Stimulated activated naive CD4-positive, alpha-beta T cell (primary cell): ENCODE data around the gene GATAD2A.

Source experiments
- DNase-seq, 6 experiments: peaks; one replicate each; lab custom pipeline; 2025; lab: John Stamatoyannopoulos, UW

Gene GATAD2A

GRCh38 chr19:19545707-19546106, 140.2 kb downstream of the GATAD2A start:
- DNase-seq, result no peak

- no peak for DNase-seq
Observed at GRCh38 chr19:19546751-19547162, 141.3 kb downstream of the GATAD2A start.

- no peak for DNase-seq
Observed at GRCh38 chr19:19547674-19548336, 142.3 kb downstream of the GATAD2A start.

- no peak for DNase-seq
Observed at GRCh38 chr19:19548915-19549759, 143.7 kb downstream of the GATAD2A start.

GRCh38 chr19:19549804-19550464, 144.5 kb downstream of the GATAD2A start:
- no peak for DNase-seq

GRCh38 chr19:19550485-19550929, 145.0 kb downstream of the GATAD2A start:
- DNase-seq, result no peak

DNA sequence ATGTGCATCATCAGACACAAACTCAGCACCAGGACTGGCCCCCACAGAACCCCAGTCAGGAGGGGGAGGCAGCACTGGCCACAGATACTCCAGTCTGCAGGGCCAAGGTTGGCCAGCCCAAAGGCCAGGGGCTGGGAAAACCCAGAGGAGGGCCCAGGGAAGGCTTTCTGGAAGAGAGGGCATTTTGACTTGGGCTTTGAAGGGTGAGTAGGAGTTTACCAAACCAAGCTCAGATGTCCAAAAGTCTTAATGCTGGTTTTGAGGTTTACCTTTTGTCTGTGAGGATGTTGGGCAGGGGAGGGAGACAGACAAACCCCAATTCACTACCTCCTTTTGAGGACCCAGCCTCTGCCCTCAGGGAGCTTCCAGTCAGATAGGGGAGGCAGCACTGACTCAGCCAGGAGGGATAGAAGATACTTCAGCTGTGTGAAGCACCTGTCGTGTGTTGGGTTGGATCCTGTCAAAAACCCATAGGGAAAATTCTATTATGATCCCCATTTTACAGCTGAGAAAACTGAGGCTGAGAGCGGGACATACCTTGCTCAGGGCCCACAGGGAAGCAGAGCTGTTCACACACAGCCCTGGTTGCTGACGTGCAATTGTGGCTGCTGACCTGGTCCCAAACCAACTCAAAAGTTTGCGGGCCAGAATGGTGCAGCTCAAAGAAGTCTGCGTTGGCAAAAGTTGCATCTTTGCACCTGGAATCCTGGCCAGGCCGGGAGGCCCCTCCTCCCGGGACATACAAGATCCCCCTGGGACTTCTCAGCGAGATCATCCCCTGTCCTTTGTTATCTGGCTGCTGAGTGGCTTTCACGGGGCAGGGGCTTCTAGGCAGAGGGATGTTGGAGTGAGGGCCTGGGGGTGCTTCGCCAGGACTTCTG, 145.7 kb downstream of the GATAD2A start:
- DNase-seq, result no peak

- DNase-seq, result no peak
Observed at GRCh38 chr19:19551853-19552192, 146.3 kb downstream of the GATAD2A start.

DNA sequence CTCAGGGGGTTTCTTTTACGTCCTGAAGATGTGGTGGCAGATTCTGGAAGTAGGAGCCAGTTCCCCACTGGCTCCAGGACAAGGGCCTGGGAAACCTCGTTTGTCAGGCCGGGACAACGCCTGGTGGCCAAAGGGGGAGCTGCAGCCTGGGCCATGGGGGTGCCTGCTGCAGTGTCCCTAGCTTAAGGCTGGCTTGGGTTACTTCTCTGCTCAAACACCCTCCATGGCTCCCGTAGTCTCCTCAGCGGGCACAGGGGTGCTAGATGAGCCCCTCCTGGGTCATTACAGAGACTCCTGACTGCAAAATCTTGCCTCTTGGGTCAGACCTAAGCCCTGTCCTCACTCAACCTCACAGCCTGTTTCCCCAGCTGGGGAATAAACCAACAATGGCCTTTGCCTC, 147.3 kb downstream of the GATAD2A start:
- no peak for DNase-seq

DNA sequence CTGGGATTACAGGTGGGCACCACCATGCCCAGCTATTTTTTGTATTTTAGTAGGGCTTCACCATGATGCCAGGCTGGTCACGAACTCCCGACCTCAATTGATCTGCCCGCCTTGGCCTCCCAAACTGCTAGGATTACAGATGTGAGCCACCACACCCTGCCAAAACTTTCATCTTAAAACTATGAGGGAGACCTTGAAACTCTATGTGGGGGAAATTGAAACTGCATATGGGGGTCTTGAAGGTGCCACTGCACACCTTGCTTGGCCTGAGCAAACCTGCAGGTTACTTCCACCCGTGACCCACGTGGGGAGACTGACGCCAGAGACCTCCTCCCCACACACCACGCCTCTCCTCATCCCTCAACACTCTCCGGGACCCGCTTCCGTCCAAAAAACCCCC, 148.2 kb downstream of the GATAD2A start:
- DNase-seq, result no peak

DNA sequence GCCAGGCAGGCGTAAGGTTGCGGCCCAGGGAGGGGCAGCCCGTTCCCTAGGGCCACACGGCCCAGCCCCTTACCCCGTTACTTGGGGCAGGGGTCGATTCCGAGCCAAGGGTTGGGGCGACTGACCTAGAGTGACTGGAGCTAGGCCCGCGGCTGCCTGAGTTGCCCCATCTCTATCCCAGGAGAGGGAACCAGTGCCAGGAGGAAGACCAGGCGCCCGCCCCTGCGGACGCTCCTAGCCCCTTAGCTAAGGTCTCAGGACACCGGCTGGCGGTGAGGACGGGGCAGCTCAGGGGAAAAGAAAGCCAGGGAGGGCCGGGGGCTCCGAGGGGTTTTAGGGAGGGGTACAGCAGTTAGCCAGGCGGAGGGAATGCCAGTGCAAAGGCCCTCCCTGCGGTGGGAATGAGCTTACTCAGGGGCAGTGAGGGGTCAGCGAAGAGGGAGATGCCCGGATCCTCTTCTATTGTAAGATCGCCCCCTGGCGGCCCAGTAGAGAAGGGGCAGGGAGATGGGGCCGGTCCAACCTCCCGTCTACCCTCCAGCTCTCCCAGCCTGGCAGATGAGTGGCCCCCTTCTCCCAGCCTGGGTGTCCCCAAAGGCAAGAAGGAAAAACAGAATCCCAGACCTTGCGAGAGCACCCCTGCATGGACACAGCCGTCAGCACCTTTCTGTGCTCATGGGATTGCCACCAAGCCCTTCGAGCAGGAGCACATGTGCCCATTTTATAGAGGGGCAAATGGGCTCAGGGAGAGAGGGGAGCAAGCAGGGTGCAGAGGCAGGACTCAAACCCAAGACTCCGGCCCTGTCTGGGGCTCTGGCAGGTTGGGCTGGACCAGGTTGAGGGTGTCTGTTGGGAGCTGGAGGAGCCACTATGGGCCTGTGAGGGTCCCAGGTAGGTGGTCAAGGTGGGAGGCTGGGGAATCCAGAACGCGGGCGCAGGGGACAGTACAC, 148.9 kb downstream of the GATAD2A start:
- DNase-seq, result peak in 4 of 6 experiments; percentile 23 to 49 (median 30)

GRCh38 chr19:19558055-19558454, 152.6 kb downstream of the GATAD2A start:
- DNase-seq, result no peak
